K562 (cell line): ENCODE measurements around the gene ZNF787.
A peak's percentile ranks its signal among the peaks of the same experiment; 100 is the strongest.

ENCODE experiments used
- CTCF ChIP-seq, 3 experiments: IDR thresholded peaks in 2 of 3; conservative IDR thresholded peaks in 1 of 3; 2 replicates each; pipeline ENCODE4 v1.5.1; 2011 to 2012; ENCODE audit warnings: low read length in 3 of 3, mild to moderate bottlenecking in 3 of 3, control low read depth in 2 of 3, improper control_type of control experiment in 1 of 3, inconsistent platforms in 1 of 3, low read depth in 1 of 3, mixed read lengths in 1 of 3, moderate library complexity in 1 of 3; ENCODE audit not compliant: insufficient read depth in 2 of 3
- PHB2 ChIP-seq: fragments of 450-650 bp; IDR thresholded peaks from 2 replicates; pipeline ENCODE4 v1.6.1; 2017; ENCODE audit warnings: low read depth
- TAF9B ChIP-seq: fragments of 450-650 bp; IDR thresholded peaks from 2 replicates; pipeline ENCODE4 v1.6.1; 2018; ENCODE audit warnings: mild to moderate bottlenecking; ENCODE audit not compliant: partially characterized antibody

DNA sequence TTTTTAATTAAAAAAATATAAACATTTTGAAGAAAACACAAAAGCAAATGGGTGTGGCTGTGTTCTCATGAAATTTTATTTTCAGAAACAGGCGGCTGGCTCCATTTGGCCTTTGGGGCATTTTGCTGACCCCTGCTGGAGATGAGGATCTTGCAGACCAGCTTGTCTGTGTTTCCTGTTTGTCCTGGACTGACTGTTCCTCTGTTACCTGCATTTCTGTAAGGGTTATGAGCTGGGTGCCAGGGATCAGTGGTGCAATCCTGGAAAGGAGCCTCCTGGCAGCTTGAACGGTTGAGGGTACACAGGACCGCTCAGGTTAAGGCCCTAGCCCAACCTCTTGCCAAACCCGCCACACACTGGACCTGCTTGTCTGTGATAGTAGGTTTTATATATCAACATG lies 49.9 kb downstream of the ZNF787 start:
- TF ChIP-seq PHB2 = no peak
- TF ChIP-seq CTCF (IDR thresholded peaks at IDR 0.05 in 2 of 3, conservative IDR thresholded peaks at IDR 0.05 in 1 of 3; ENCODE audit: insufficient read depth in 2 of 3, low read depth in 1 of 3, low read length in 3 of 3) = peak; percentile 47 to 63 (median 61)
- TF ChIP-seq TAF9B = no peak
